WERI-Rb-1 (cell line): ENCODE data around the gene TTC33.

Experiments used
- DNase-seq: peaks from one replicate; pipeline ENCODE4 v3.0.0-alpha.2; 2020
- H3K27ac ChIP-seq: fragments of 250-450 bp; sonication (Bioruptor Pico); 2 replicates; pipeline ENCODE4 v1.5.1; 2020; ENCODE audit warnings: mild to moderate bottlenecking, moderate library complexity
- H3K27me3 ChIP-seq: fragments of 250-450 bp; sonication (Bioruptor Pico); 2 replicates; pipeline ENCODE4 v1.5.1; 2021; ENCODE audit warnings: mild to moderate bottlenecking, low read depth, moderate library complexity; ENCODE audit not compliant: insufficient read depth, severe bottlenecking
- H3K36me3 ChIP-seq: fragments of 250-450 bp; sonication (Bioruptor Pico); 2 replicates; pipeline ENCODE4 v1.5.1; 2020; ENCODE audit warnings: mild to moderate bottlenecking, moderate library complexity
- H3K4me3 ChIP-seq: 2 replicates; pipeline ENCODE4 v1.5.1; 2011; ENCODE audit warnings: low read depth, mild to moderate bottlenecking, control low read depth, low read length
- H3K9me3 ChIP-seq: fragments of 250-450 bp; sonication (Bioruptor Pico); 2 replicates; pipeline ENCODE4 v1.5.1; 2021; ENCODE audit warnings: mild to moderate bottlenecking, moderate library complexity; ENCODE audit not compliant: severe bottlenecking
- TF ChIP-seq, protein P1 (sequence below): IDR thresholded peaks from 2 replicates; pipeline ENCODE4 v1.5.1; 2011; ENCODE audit warnings: low read depth, mild to moderate bottlenecking, control low read depth, inconsistent platforms, low read length

The TTC33 gene

DNA sequence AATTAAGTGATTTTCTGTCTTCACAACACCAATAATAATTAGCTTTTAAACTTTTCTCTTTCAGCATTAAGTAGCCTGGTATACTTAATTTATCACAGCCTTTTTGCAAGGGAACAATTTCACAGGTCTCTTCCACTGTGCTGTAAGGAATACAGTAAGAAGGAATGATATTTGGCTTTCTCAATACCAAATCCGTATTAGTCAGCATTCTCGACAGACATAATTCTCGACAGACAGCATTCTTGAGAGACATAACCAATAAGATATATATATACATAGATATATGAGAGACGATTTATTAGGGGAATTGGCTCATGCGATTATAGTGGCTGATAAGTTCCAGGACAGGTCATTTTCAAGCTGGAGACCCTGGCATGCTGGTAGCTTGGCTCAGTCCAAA lies 24.4 kb upstream of the TTC33 start:
- H3K27ac ChIP-seq, result no peak overlapping the region
- H3K36me3 ChIP-seq, result peaks cover 19% of the 10 kb centered on the region
- no peak overlapping the region for H3K4me3 ChIP-seq
- no peaks in the 10 kb centered on the region for H3K9me3 ChIP-seq
- TF ChIP-seq, protein P1, sequence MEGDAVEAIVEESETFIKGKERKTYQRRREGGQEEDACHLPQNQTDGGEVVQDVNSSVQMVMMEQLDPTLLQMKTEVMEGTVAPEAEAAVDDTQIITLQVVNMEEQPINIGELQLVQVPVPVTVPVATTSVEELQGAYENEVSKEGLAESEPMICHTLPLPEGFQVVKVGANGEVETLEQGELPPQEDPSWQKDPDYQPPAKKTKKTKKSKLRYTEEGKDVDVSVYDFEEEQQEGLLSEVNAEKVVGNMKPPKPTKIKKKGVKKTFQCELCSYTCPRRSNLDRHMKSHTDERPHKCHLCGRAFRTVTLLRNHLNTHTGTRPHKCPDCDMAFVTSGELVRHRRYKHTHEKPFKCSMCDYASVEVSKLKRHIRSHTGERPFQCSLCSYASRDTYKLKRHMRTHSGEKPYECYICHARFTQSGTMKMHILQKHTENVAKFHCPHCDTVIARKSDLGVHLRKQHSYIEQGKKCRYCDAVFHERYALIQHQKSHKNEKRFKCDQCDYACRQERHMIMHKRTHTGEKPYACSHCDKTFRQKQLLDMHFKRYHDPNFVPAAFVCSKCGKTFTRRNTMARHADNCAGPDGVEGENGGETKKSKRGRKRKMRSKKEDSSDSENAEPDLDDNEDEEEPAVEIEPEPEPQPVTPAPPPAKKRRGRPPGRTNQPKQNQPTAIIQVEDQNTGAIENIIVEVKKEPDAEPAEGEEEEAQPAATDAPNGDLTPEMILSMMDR, result no peak
- no peak for DNase-seq
- no peaks in the 10 kb centered on the region for H3K27me3 ChIP-seq

DNA sequence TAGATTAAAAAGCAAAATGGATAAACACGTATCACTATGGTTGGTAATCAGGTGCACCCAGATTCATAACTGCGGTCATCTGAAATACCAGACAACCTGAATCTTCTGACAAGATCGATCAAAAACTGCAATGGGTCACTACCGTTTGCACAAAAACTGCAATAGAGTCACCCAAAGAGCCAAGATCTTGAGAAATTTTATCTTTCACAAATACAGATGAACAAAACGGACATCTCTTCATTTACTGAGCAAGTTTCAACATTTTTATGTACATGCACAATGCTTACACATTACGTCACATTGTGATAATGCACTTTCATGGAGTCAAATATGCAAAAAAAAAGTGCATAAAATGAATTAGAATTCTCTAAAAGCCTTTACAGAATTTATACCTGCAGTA lies 23.8 kb upstream of the TTC33 start:
- TF ChIP-seq, protein P1, result no peak
- Histone ChIP-seq H3K36me3 (peaks cover 23% of the 10 kb centered on the region), H3K4me3 (no peak overlapping the region), H3K27ac (no peak overlapping the region), H3K9me3 (no peaks in the 10 kb centered on the region), H3K27me3 (no peaks in the 10 kb centered on the region)
- DNase-seq, result no peak

DNA sequence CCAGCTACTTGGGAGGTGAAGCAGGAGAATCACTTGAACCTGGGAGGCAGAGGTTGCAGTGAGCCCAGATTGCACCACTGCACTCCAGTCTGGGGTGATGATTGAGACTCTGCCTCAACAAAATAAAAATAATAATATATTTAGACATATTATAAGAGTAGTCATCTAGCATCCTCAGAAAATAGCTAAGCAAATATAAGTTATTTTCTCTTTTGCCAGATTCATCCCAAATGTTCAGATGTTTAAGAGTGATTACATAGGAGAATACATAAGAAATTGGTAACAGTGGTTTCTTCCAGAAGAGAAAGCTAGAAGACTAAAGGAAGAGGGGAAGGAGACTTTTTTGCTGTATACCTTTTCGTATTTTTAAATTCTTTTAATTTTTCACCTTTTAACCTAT lies 22.4 kb upstream of the TTC33 start:
- Histone ChIP-seq H3K27me3 (no peaks in the 10 kb centered on the region), H3K9me3 (no peaks in the 10 kb centered on the region), H3K4me3 (no peak overlapping the region), H3K36me3 (peaks cover 32% of the 10 kb centered on the region), H3K27ac (no peak overlapping the region)
- no peak for DNase-seq
- TF ChIP-seq, protein P1, result no peak

DNA sequence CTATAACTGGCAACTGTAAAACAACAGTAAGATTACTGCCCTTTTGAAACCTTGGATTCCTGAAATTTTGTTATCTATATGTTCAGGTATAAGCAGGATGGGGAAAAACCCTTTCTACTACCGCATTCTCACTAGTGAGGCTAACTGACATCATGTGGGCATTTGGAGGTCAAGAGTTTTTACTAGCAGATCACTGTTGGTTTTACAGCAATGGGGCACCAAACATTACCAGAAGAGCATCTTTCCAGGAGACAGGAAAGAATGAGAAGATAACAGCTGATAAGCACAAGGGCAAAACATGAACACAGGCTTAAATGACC lies 20.9 kb upstream of the TTC33 start:
- peaks cover 43% of the 10 kb centered on the region for H3K36me3 ChIP-seq
- H3K27me3 ChIP-seq, result no peaks in the 10 kb centered on the region
- TF ChIP-seq, protein P1, result no peak
- H3K4me3 ChIP-seq, result no peak overlapping the region
- no peak for DNase-seq
- no peaks in the 10 kb centered on the region for H3K9me3 ChIP-seq
- no peak overlapping the region for H3K27ac ChIP-seq

DNA sequence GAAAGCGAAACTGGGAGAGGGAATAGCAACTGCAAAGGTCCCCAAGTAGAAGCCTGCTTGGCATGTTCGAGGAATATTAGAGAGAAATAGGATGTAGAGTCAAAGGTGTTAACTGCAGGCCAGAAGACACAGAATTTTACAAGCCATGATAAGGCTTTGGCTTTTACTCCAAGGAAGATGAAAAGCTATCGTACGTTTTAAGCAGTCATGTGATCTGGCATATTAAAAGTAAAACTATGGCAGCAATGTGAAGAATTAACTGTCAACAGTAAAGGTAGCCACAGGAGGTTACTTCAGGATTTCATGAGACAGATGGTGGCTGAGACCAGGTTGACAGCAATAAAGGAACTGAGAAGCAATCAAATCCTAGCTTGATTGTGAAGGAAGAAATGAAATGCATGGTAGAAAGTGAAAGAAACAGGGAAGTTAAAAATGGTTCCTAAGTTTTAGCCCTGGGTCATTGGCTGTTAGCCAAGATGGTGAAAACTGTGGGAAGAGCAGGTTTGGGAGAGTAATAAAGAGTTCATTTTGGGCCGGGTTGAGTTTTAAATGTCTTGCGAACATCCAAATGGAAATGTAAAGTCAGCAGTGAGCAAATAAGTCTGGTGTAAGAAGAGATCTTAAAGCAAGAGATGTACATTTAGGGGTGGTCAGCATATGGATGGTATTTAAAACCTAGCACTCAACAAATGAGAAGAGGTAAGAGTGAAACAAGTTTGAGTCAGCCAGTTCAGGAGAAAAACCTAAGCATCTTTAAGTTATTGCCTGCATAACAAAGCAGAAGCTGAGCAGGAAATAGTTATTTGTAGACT lies 20.3 kb upstream of the TTC33 start:
- H3K4me3 ChIP-seq, result no peak overlapping the region
- H3K27me3 ChIP-seq, result no peaks in the 10 kb centered on the region
- DNase-seq, result no peak
- H3K27ac ChIP-seq, result no peak overlapping the region
- peaks cover 48% of the 10 kb centered on the region for H3K36me3 ChIP-seq
- H3K9me3 ChIP-seq, result no peaks in the 10 kb centered on the region
- TF ChIP-seq, protein P1, result no peak
